Smooth muscle cell (in vitro differentiated cells): ENCODE measurements around the gene NTSR1. TPM values are rescaled to one million over a fixed set of nuclear protein-coding genes. Genes with fewer than 3 reads are reported as not detected.

Source experiments
- DNase-seq: peaks from one replicate; lab custom pipeline; 2025; ENCODE audit not compliant: unreplicated experiment; lab: John Stamatoyannopoulos, UW
- H2AFZ ChIP-seq: fragments of 200-600 bp; sonication (generic); 2 replicates; pipeline ENCODE4 v1.6.0; 2016; ENCODE audit warnings: antibody characterized with exemption, low read depth, mild to moderate bottlenecking
- H3F3A ChIP-seq: fragments of 200-600 bp; sonication (generic); 2 replicates; pipeline ENCODE4 v1.6.0; 2017; ENCODE audit warnings: antibody characterized with exemption, low read depth
- H3K27ac ChIP-seq: fragments of 200-600 bp; sonication (generic); 2 replicates; pipeline ENCODE4 v1.5.1; 2016; ENCODE audit warnings: low read depth, mild to moderate bottlenecking
- H3K27me3 ChIP-seq: fragments of 200-600 bp; sonication (generic); 2 replicates; pipeline ENCODE4 v1.6.1; 2016; ENCODE audit warnings: low read depth, mild to moderate bottlenecking
- H3K36me3 ChIP-seq: fragments of 200-600 bp; sonication (generic); 2 replicates; pipeline ENCODE4 v1.5.1; 2016; ENCODE audit warnings: low read depth
- H3K4me1 ChIP-seq: fragments of 200-600 bp; sonication (generic); 2 replicates; pipeline ENCODE4 v1.5.1; 2016; ENCODE audit warnings: low read depth
- H3K4me2 ChIP-seq: fragments of 200-600 bp; sonication (generic); 2 replicates; pipeline ENCODE4 v1.6.0; 2016; ENCODE audit warnings: mild to moderate bottlenecking
- H3K4me3 ChIP-seq: fragments of 200-600 bp; sonication (generic); 2 replicates; pipeline ENCODE4 v1.5.1; 2016; ENCODE audit warnings: mild to moderate bottlenecking
- H3K79me2 ChIP-seq: fragments of 200-600 bp; sonication (generic); 2 replicates; pipeline ENCODE4 v1.6.0; 2016; ENCODE audit warnings: low read depth, mild to moderate bottlenecking
- H3K9ac ChIP-seq: fragments of 200-600 bp; sonication (generic); 2 replicates; pipeline ENCODE4 v1.6.0; 2016; ENCODE audit warnings: low read depth
- H3K9me3 ChIP-seq: fragments of 200-600 bp; sonication (generic); replicated peaks from 2 replicates; pipeline ENCODE4 v1.5.1; 2016; ENCODE audit warnings: low read depth
- H4K20me1 ChIP-seq: fragments of 200-600 bp; sonication (generic); 2 replicates; pipeline ENCODE4 v1.6.0; 2016; ENCODE audit warnings: low read depth
- WGBS: methylation state at CpG from one replicate; pipeline ENCODE4 v1.1.7; 2016; ENCODE audit warnings: low lambda C conversion rate; 5-methylcytosine and 5-hydroxymethylcytosine counted together
- polyA plus RNA-seq: library from polyadenylated mRNA; unstranded; fragments of >200 nt; fragmentation: Nextera tagmentation; extraction: Ambion mirVana; gene quantifications from 2 replicates; pipeline ENCODE4 v1.2.1, GENCODE V29; 2016
- total RNA-seq: library from RNA; depleted of rRNA; stranded (reverse); fragments of >200 nt; gene quantifications from 2 replicates; pipeline ENCODE4 v1.2.3, GENCODE V29; 2014
- TF ChIP-seq, protein P1 (sequence below): fragments of 200-600 bp; sonication (generic); IDR thresholded peaks from 2 replicates; pipeline ENCODE4 v1.5.1; 2017; ENCODE audit warnings: borderline replicate concordance, mild to moderate bottlenecking, antibody characterized with exemption; ENCODE audit not compliant: insufficient read depth, poor library complexity, severe bottlenecking

Gene NTSR1
- total and polyA plus RNA-seq, 2 experiments from 2014 or later: 0.09 TPM; not detected in 1

DNA sequence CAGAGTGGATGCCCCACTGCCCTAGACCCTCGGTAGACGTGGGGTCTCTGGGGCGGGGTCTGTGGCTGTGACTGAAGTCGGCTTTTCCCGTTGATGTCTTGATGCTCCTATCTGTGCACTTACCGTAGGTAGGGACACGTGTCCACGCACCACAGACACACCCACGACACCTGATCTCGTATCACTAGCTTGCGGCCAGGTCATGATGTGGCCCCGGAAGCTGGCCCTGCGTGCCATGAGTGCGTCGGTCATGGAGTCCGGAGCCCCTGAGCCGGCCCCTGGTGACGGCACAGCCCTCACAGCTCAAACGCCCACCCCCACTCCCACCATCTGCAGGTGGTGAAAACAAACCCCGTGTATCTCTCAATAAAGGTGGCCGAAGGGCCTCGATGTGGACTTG lies 53.7 kb downstream of the NTSR1 start:
- Histone ChIP-seq H3K4me2 (no peak overlapping the region), H3K4me3 (no peak overlapping the region), H3K36me3 (no peaks in the 10 kb centered on the region), H3K4me1 (peaks cover 14% of the 10 kb centered on the region), H3K27me3 (no peaks in the 10 kb centered on the region), H2AFZ (no peak overlapping the region), H3K79me2 (no peaks in the 10 kb centered on the region), H3K27ac (no peak overlapping the region), H3K9me3 (no peaks in the 10 kb centered on the region), H3F3A (no peaks in the 10 kb centered on the region), H4K20me1 (no peaks in the 10 kb centered on the region), H3K9ac (no peak overlapping the region)
- 91% methylated on average over 22 of the region's 22 CpGs for WGBS
- TF ChIP-seq, protein P1, sequence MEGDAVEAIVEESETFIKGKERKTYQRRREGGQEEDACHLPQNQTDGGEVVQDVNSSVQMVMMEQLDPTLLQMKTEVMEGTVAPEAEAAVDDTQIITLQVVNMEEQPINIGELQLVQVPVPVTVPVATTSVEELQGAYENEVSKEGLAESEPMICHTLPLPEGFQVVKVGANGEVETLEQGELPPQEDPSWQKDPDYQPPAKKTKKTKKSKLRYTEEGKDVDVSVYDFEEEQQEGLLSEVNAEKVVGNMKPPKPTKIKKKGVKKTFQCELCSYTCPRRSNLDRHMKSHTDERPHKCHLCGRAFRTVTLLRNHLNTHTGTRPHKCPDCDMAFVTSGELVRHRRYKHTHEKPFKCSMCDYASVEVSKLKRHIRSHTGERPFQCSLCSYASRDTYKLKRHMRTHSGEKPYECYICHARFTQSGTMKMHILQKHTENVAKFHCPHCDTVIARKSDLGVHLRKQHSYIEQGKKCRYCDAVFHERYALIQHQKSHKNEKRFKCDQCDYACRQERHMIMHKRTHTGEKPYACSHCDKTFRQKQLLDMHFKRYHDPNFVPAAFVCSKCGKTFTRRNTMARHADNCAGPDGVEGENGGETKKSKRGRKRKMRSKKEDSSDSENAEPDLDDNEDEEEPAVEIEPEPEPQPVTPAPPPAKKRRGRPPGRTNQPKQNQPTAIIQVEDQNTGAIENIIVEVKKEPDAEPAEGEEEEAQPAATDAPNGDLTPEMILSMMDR: no peak
- no peak for DNase-seq

DNA sequence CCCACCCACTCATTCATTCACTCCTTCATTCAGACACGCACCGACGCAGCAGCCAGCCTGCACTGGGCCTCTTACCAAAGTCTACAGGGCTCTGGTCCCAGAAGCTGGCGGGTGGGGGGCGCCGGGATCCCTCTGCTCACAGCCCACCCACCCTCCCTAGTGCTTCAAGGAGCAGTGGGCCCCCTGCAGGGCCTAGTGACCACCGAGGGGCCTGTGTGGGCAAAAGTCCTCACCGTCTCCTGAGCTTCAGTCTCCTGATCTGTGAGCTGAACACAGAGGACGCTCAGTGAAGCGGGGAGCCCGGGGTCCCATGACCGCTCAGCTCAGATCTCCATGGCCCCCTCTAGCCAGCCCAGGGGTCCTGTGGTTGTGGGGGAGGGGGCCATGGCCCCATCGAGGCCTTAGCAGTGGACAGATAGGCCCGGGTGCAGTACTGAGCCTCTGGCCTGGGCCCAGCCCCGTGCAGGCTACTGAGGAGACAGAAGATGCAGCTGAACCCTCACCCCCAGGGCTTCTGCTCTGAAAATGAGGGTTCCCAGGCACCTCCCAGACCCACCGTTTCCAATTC lies 54.2 kb downstream of the NTSR1 start:
- no peaks in the 10 kb centered on the region for H3K9me3 ChIP-seq
- DNase-seq: no peak
- no peaks in the 10 kb centered on the region for H3F3A ChIP-seq
- H2AFZ ChIP-seq: no peak overlapping the region
- H4K20me1 ChIP-seq: no peaks in the 10 kb centered on the region
- H3K4me1 ChIP-seq: peaks cover 14% of the 10 kb centered on the region
- TF ChIP-seq, protein P1: no peak
- H3K79me2 ChIP-seq: no peaks in the 10 kb centered on the region
- no peaks in the 10 kb centered on the region for H3K36me3 ChIP-seq
- no peak overlapping the region for H3K4me3 ChIP-seq
- H3K27ac ChIP-seq: no peak overlapping the region
- WGBS: 97% methylated on average over 13 of the region's 16 CpGs
- H3K9ac ChIP-seq: no peak overlapping the region
- H3K4me2 ChIP-seq: no peak overlapping the region
- no peaks in the 10 kb centered on the region for H3K27me3 ChIP-seq

DNA sequence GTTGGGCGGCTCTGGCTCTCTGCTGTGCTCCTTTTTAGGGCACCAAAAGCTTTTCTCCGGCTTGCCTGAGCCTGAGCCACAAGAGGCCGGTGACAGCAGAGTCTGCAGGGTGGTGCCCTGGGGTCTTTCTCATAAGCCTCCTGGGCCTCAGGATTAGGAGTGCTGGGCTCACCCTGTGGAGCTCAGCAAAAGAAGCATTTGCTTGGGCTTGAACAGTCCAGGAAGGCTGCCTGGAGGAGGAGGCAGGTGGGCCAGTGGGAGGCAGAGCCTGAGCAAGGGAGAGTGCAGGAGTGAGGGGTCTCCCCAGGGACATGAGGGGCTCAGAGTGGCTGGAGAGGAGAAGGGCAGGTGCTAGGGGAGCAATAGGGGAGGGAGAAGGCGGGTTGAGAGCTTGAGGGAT lies 54.8 kb downstream of the NTSR1 start:
- Histone ChIP-seq H2AFZ (no peak overlapping the region), H3K27me3 (no peaks in the 10 kb centered on the region), H3K4me1 (peaks cover 16% of the 10 kb centered on the region), H3K9me3 (no peaks in the 10 kb centered on the region), H3K79me2 (no peaks in the 10 kb centered on the region), H4K20me1 (no peaks in the 10 kb centered on the region), H3K27ac (no peak overlapping the region), H3K4me2 (no peak overlapping the region), H3K4me3 (no peak overlapping the region), H3K9ac (no peak overlapping the region), H3K36me3 (no peaks in the 10 kb centered on the region), H3F3A (no peaks in the 10 kb centered on the region)
- TF ChIP-seq, protein P1: no peak
- WGBS: 95% methylated on average over 4 of the region's 4 CpGs
- DNase-seq: no peak
